GM12873 (cell line): ENCODE results near the gene CRTAC1.

Experiments used
- CTCF ChIP-seq: IDR thresholded peaks from 2 replicates; pipeline ENCODE4 v1.5.1; 2012; ENCODE audit warnings: low read depth, mild to moderate bottlenecking, moderate library complexity, low read length, control low read depth; ENCODE audit not compliant: insufficient read depth; ENCODE audit errors: missing control alignments

Gene CRTAC1

GRCh38 chr10:97964748-97965147 lies 65.7 kb downstream of the CRTAC1 start:
- TF ChIP-seq CTCF: no peak

GRCh38 chr10:97961945-97962344 lies 68.5 kb downstream of the CRTAC1 start:
- no peak for TF ChIP-seq CTCF

- no peak for TF ChIP-seq CTCF
Observed at GRCh38 chr10:97960269-97961056, 70.0 kb downstream of the CRTAC1 start.

GRCh38 chr10:97949462-97949861 lies 81.0 kb downstream of the CRTAC1 start:
- no peak for TF ChIP-seq CTCF

- no peak for TF ChIP-seq CTCF
Observed at GRCh38 chr10:97948822-97949221, 81.6 kb downstream of the CRTAC1 start.

GRCh38 chr10:97944772-97945171 lies 85.6 kb downstream of the CRTAC1 start:
- TF ChIP-seq CTCF: no peak

GRCh38 chr10:97943294-97943693 lies 87.1 kb downstream of the CRTAC1 start:
- TF ChIP-seq CTCF: peak; percentile 14

GRCh38 chr10:97940534-97940933 lies 89.9 kb downstream of the CRTAC1 start:
- TF ChIP-seq CTCF: no peak
